Mucosa of descending colon (tissue), 3 donors: ENCODE measurements around the gene EPHA2. TPM values are rescaled to one million over a fixed set of nuclear protein-coding genes. Genes with fewer than 3 reads are reported as not detected.

Experiments used
- ATAC-seq: fragments of 200-7000 bp; cut with Tn5 transposase; one replicate; pipeline ENCODE4 v1.9.1; 2020; ENCODE audit warnings: mild to moderate bottlenecking, moderate library complexity
- DNase-seq, 3 donors: peaks; one replicate each; pipeline ENCODE4 v3.0.0-alpha.2; 2020
- H3K36me3 ChIP-seq: fragments of 200-600 bp; one replicate; pipeline ENCODE4 v1.8.0; 2021; ENCODE audit warnings: low read depth, mild to moderate bottlenecking
- H3K4me1 ChIP-seq: fragments of 200-600 bp; one replicate; pipeline ENCODE4 v1.8.0; 2021; ENCODE audit warnings: low read depth, mild to moderate bottlenecking
- H3K4me3 ChIP-seq: fragments of 200-600 bp; one replicate; pipeline ENCODE4 v1.8.0; 2021; ENCODE audit warnings: mild to moderate bottlenecking
- H3K9me3 ChIP-seq: fragments of 200-600 bp; one replicate; pipeline ENCODE4 v1.8.0; 2021; ENCODE audit warnings: mild to moderate bottlenecking
- intact Hi-C, 2 donors: fragments of 100-400 bp; cut with DNase I in 1 of 2; cut with micrococcal nuclease in 1 of 2; formaldehyde crosslinking; loops; one replicate each; pipeline versions ENCODE4 v1.11.0 to v1.11.1; 2022; cut with DNase I, micrococcal nuclease
- total RNA-seq, 3 donors: library from RNA; stranded (reverse); fragmentation: NEBNext Ultra II Directional in 2 of 3; extraction: Animal tissue kit (Norgen Biotek cat#: 25700) in 2 of 3; gene quantifications; one replicate each; pipeline versions ENCODE4 v1.2.1 to v1.2.4, GENCODE V29; 2021 to 2023
- TF ChIP-seq, protein P1 (sequence below): fragments of 200-600 bp; IDR thresholded peaks from one replicate; pipeline ENCODE4 v1.8.0; 2022; ENCODE audit warnings: antibody characterized with exemption, mild to moderate bottlenecking
- donor health status: DM: no; HTN: no; CAD: no; lungs with moderate emphysema.
- donor health status: DM: no; HTN: no; CAD: no.
- donor health status: DM: no; HTN: yes; CAD: no.

The EPHA2 gene
- total RNA-seq, 3 donors from 2014 or later = 36.8 to 43.5 (median 43.5) TPM

- intact Hi-C loops = no loop called here
- DNase-seq = no peak
- H3K36me3 ChIP-seq = no peaks in the 10 kb centered on the region
- H3K4me3 ChIP-seq = no peak overlapping the region
- H3K4me1 ChIP-seq = peaks cover 5% of the 10 kb centered on the region
- H3K9me3 ChIP-seq = no peaks in the 10 kb centered on the region
- no peak for ATAC-seq
- TF ChIP-seq, protein P1, sequence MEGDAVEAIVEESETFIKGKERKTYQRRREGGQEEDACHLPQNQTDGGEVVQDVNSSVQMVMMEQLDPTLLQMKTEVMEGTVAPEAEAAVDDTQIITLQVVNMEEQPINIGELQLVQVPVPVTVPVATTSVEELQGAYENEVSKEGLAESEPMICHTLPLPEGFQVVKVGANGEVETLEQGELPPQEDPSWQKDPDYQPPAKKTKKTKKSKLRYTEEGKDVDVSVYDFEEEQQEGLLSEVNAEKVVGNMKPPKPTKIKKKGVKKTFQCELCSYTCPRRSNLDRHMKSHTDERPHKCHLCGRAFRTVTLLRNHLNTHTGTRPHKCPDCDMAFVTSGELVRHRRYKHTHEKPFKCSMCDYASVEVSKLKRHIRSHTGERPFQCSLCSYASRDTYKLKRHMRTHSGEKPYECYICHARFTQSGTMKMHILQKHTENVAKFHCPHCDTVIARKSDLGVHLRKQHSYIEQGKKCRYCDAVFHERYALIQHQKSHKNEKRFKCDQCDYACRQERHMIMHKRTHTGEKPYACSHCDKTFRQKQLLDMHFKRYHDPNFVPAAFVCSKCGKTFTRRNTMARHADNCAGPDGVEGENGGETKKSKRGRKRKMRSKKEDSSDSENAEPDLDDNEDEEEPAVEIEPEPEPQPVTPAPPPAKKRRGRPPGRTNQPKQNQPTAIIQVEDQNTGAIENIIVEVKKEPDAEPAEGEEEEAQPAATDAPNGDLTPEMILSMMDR = no peak
Observed at GRCh38 chr1:16088351-16088911, 67.4 kb downstream of the EPHA2 start.

DNA sequence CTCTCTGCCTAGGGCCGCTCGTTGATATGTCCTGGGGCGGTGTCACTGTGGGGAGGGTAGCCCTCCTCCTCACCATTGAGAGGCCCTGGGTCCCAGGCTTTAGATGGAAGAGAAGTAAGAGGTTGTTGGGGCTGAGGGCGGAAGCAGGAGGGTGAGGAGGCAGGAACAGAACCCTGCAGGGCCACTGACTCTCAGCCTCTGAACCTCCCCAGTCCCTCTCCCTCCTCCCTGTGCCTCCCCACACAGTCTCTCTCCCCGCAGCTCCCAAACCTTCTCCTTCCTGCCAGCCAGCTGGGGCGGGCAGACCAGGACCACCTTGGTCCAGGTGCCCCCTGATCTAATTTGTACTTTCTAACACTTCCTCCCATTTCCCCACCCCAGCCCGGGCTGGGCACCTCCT lies 68.1 kb downstream of the EPHA2 start:
- TF ChIP-seq, protein P1 = no peak
- ATAC-seq = no peak
- Histone ChIP-seq H3K36me3 (no peaks in the 10 kb centered on the region), H3K4me3 (no peak overlapping the region), H3K9me3 (no peaks in the 10 kb centered on the region), H3K4me1 (peaks cover 12% of the 10 kb centered on the region)
- intact Hi-C loops = no loop called here
- DNase-seq = no peak

- DNase-seq = no peak
- intact Hi-C loops = no loop called here
- H3K9me3 ChIP-seq = no peaks in the 10 kb centered on the region
- no peaks in the 10 kb centered on the region for H3K36me3 ChIP-seq
- ATAC-seq = no peak
- peaks cover 14% of the 10 kb centered on the region for H3K4me1 ChIP-seq
- TF ChIP-seq, protein P1 = no peak
- no peak overlapping the region for H3K4me3 ChIP-seq
Observed at GRCh38 chr1:16085522-16085921, 70.3 kb downstream of the EPHA2 start.

DNA sequence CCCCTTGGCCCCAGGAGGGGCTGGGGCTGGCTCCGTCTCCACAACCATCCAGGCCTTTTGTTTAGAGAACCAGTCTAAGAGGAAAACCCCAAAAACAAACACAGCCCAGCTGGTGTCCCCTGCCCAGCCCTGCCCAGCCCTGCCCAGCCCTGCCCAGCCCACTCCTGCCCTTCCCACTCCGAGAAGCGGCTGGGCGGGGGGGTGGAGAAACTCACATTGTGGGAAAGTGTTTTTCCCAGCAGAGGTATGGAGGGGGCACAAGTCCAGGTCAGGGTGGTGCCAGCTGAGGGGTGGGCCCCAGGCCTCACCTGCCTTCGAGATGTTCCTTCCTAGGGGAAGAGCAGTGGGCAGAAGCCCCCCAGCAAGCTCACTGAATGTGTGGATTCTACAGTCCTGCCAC lies 72.4 kb downstream of the EPHA2 start:
- DNase-seq (peak; percentile 35 to 82 (median 78)), ATAC-seq (peak; percentile 74)
- H3K9me3 ChIP-seq = no peaks in the 10 kb centered on the region
- no peak overlapping the region for H3K4me3 ChIP-seq
- intact Hi-C loops = loop anchor here in 1 of 2 donors (2.0 kb wide), 1 partner anchor 103 kb away; no protein-coding TSS in a partner anchor
- H3K4me1 ChIP-seq = peaks cover 14% of the 10 kb centered on the region
- TF ChIP-seq, protein P1 = no peak
- H3K36me3 ChIP-seq = no peaks in the 10 kb centered on the region

DNA sequence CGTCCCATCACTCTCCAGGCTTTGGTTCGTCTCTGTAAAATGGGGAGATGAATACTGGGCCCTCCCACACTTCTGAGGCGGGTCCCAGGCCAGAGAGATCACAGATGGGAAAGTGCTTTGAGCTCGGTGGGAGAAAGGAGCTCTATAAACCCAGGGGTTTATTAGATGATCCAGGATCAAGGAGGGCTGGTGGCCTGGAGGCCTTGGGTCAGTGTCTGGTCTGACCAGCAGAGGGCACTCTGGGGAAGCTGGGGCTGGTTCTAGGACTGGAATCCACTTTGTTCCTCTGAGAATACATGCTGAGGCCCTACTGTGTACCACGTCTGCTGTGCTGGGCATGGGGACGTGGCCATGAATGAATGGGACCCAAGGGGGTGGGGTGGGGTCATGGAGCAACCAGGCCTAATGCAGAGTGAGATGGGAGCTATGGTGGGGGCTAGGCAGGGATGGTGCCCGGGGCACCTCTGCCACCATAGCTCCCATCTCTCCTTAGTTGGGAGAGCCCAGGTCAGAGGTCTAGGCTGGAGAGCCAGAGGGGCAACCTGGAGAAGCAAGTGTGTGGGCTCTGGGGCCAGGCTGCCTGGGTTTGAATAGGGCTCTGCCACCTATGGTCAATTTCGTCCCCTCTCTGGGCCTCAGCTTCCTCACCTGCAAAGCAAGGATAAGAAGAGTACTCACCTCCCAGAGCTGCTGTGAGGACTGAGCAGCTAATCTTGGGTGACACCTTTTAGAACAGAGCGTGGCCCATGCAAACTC lies 73.4 kb downstream of the EPHA2 start:
- intact Hi-C loops = loop anchor here in 1 of 2 donors (2.0 kb wide), 1 partner anchor 104 kb away; no protein-coding TSS in a partner anchor
- H3K4me1 ChIP-seq = peaks cover 14% of the 10 kb centered on the region
- no peaks in the 10 kb centered on the region for H3K9me3 ChIP-seq
- ATAC-seq = peak; percentile 78
- no peaks in the 10 kb centered on the region for H3K36me3 ChIP-seq
- DNase-seq = peak in 2 of 3 donors; percentile 82 to 85
- H3K4me3 ChIP-seq = no peak overlapping the region
- TF ChIP-seq, protein P1 = peak; percentile 77
